ENCODE measurements around the gene SCARF2.

DNA sequence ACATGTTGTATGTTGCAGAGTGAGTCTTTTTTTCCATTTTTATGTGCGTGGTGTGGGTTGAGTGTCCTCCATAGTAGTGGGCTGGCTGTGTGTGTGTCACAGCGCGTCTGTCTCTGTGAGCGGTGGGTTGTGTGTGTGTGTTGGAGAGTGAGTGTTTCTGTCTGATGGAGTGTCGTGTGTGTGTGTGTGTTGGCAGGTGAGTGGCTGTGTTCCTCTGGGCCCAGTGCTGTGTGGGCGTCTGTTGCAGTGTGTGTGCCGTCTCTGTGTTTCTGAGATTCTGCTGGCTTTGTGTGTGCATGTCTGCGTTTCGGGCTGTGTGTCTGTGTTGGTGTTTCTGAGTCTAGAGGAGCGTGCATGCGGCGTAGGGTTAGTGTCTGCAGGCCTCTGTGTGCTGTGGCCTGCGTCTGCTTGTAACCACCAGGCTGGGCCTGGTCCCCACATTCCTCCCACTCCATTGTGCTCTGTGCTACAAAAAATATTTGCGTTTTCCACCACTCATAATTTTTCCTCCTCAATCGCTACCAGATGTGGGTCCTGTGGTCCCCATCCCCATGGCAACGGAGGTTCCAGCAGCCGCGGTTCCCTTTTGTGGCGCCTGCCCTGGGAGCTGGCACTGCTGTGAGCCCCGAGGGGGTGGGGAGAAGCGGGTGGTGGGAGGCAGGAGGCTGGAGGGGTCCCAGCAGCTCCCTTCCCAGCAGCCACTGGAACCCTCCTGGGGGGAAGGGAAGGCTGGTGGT is 15.2 kb downstream of the SCARF2 start:
- TF ChIP-seq POLR2A (IDR thresholded peaks at IDR 0.05) (no peak), EP300 (IDR thresholded peaks at IDR 0.05) (no peak)
- TF ChIP-seq, protein P1, sequence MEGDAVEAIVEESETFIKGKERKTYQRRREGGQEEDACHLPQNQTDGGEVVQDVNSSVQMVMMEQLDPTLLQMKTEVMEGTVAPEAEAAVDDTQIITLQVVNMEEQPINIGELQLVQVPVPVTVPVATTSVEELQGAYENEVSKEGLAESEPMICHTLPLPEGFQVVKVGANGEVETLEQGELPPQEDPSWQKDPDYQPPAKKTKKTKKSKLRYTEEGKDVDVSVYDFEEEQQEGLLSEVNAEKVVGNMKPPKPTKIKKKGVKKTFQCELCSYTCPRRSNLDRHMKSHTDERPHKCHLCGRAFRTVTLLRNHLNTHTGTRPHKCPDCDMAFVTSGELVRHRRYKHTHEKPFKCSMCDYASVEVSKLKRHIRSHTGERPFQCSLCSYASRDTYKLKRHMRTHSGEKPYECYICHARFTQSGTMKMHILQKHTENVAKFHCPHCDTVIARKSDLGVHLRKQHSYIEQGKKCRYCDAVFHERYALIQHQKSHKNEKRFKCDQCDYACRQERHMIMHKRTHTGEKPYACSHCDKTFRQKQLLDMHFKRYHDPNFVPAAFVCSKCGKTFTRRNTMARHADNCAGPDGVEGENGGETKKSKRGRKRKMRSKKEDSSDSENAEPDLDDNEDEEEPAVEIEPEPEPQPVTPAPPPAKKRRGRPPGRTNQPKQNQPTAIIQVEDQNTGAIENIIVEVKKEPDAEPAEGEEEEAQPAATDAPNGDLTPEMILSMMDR (IDR thresholded peaks at IDR 0.05) = no peak
